ENCODE data around the gene SIGLEC7. TPM values are rescaled to one million over a fixed set of nuclear protein-coding genes. Genes with fewer than 3 reads are reported as not detected.

SIGLEC7 gene
- total RNA-seq, 1 donor from 2014 or later: not detected

DNA sequence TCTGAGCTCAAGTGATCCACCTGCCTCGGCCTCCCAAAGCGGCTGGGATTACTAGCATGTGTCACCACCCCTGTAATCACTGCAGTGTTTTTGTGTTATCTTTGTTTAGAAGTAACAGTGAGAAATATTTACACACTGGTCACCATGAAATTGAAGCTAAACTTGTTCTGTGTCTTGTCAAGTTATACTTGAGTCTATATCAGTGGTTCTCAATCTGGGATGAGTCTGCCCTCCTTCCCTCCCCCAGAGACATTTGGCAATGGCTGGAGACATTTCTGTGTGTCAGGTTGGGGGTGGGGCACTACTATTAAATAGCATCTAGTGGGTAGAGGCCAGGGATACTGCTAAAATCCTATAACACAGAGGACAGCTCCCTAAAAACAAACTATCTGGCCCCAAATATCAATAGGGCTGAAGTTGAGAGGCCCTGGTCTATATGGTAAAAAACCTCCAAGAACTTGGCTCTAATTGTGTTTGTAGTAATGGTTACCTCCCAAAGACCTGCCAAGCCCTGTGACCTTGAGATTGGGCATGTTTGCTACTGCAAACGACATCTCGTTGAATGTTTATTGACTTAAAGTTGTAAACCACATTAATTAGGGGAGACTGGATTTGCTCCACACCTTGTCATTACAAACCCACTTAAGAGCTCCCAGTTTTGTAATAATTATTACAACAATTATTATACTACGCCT lies 40.8 kb upstream of the SIGLEC7 start:
- no peak for DNase-seq (ENCODE audit: low read depth)
- Histone ChIP-seq H3K36me3 (ENCODE audit: control insufficient read depth, insufficient read depth, low read length) (peaks cover 2% of the 10 kb centered on the region), H3K4me3 (ENCODE audit: low read depth, low read length) (no peak overlapping the region), H3K27me3 (ENCODE audit: control insufficient read depth, insufficient read depth, low read length) (no peaks in the 10 kb centered on the region)
- TF ChIP-seq, protein P1, sequence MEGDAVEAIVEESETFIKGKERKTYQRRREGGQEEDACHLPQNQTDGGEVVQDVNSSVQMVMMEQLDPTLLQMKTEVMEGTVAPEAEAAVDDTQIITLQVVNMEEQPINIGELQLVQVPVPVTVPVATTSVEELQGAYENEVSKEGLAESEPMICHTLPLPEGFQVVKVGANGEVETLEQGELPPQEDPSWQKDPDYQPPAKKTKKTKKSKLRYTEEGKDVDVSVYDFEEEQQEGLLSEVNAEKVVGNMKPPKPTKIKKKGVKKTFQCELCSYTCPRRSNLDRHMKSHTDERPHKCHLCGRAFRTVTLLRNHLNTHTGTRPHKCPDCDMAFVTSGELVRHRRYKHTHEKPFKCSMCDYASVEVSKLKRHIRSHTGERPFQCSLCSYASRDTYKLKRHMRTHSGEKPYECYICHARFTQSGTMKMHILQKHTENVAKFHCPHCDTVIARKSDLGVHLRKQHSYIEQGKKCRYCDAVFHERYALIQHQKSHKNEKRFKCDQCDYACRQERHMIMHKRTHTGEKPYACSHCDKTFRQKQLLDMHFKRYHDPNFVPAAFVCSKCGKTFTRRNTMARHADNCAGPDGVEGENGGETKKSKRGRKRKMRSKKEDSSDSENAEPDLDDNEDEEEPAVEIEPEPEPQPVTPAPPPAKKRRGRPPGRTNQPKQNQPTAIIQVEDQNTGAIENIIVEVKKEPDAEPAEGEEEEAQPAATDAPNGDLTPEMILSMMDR (IDR thresholded peaks at IDR 0.05; ENCODE audit: insufficient read depth, low read length, poor library complexity, severe bottlenecking): no peak

DNA sequence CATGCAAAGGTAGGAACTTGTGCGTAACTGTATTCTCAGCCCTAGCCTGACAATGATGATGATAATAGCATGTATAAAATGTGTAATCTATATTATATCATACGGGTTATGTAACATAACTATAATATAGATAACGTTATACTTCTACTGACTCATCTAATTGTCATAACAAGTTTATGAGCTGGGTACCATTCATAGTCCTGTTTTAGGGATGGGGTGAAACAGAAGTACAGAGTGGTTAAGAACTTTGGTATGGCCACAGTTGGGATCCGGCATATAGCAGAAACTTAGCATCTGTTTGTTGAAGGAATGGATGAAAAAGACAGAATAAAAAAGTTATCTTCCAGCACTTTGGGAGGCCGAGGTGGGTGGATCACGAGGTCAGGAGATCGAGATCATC lies 39.1 kb upstream of the SIGLEC7 start:
- Histone ChIP-seq H3K4me3 (ENCODE audit: low read depth, low read length) (no peak overlapping the region), H3K27me3 (ENCODE audit: control insufficient read depth, insufficient read depth, low read length) (no peaks in the 10 kb centered on the region), H3K36me3 (ENCODE audit: control insufficient read depth, insufficient read depth, low read length) (no peaks in the 10 kb centered on the region)
- no peak for DNase-seq (ENCODE audit: low read depth)
- TF ChIP-seq, protein P1 (IDR thresholded peaks at IDR 0.05; ENCODE audit: insufficient read depth, low read length, poor library complexity, severe bottlenecking): no peak

DNA sequence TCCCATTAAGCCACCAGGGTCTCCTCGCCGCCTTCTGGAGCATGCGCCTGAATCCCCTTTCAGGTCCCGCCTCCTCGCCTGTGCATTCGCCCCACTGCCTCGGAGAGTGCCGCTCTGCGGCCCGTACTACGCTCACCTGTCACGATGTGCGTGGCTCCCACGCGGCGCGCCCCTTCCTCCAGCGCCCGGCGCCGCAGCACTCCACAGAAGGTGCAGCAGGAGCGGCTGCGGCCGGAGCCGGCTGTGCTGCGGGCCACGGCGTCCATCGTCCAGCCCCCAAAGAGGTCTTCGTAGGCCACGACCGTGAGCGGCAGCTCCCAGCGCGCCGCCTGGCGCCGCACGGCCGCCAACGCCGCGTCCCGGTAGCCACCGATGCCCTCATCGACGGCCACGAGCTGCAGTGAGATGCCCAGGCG lies 38.2 kb upstream of the SIGLEC7 start:
- H3K27me3 ChIP-seq (ENCODE audit: control insufficient read depth, insufficient read depth, low read length): no peaks in the 10 kb centered on the region
- TF ChIP-seq, protein P1 (IDR thresholded peaks at IDR 0.05; ENCODE audit: insufficient read depth, low read length, poor library complexity, severe bottlenecking): no peak
- no peak for DNase-seq (ENCODE audit: low read depth)
- H3K36me3 ChIP-seq (ENCODE audit: control insufficient read depth, insufficient read depth, low read length): no peaks in the 10 kb centered on the region
- no peak overlapping the region for H3K4me3 ChIP-seq (ENCODE audit: low read depth, low read length)

GRCh38 chr19:51107406-51108065 lies 34.6 kb upstream of the SIGLEC7 start:
- DNase-seq (ENCODE audit: low read depth): no peak
- Histone ChIP-seq H3K36me3 (ENCODE audit: control insufficient read depth, insufficient read depth, low read length) (no peaks in the 10 kb centered on the region), H3K4me3 (ENCODE audit: low read depth, low read length) (peak overlapping the region; percentile 79), H3K27me3 (ENCODE audit: control insufficient read depth, insufficient read depth, low read length) (peaks cover 3% of the 10 kb centered on the region)
- TF ChIP-seq, protein P1 (IDR thresholded peaks at IDR 0.05; ENCODE audit: insufficient read depth, low read length, poor library complexity, severe bottlenecking): peak; percentile 7

GRCh38 chr19:51108066-51108804 lies 33.9 kb upstream of the SIGLEC7 start, which contains the start of gene CTU1:
Gene CTU1 (minus strand): TSS chr19:51108409. CDS start chr19:51104569, 3,840 bp downstream.
- no peaks in the 10 kb centered on the region for H3K36me3 ChIP-seq (ENCODE audit: control insufficient read depth, insufficient read depth, low read length)
- TF ChIP-seq, protein P1 (IDR thresholded peaks at IDR 0.05; ENCODE audit: insufficient read depth, low read length, poor library complexity, severe bottlenecking): no peak
- DNase-seq (ENCODE audit: low read depth): peak; percentile 98

More at GRCh38 chr19:51108066-51108804, 33.9 kb upstream of the SIGLEC7 start, which contains the start of gene CTU1:
- peak within 1 kb of the TSS; percentile 79 for H3K4me3 ChIP-seq (ENCODE audit: low read depth, low read length)
- peaks cover 5% of the 10 kb centered on the region for H3K27me3 ChIP-seq (ENCODE audit: control insufficient read depth, insufficient read depth, low read length)
